Colonic mucosa (tissue), 4 donors: ENCODE measurements around the gene MLPH. TPM values are rescaled to one million over a fixed set of nuclear protein-coding genes. Genes with fewer than 3 reads are reported as not detected.

Experiments used
- DNase-seq: peaks from one replicate; pipeline ENCODE4 v3.0.0-alpha.2; 2020
- H3K27ac ChIP-seq: fragments of 200-600 bp; one replicate; pipeline ENCODE4 v1.8.0; 2021
- H3K27me3 ChIP-seq: fragments of 200-600 bp; one replicate; pipeline ENCODE4 v1.8.0; 2021
- H3K36me3 ChIP-seq: fragments of 200-600 bp; one replicate; pipeline ENCODE4 v1.8.0; 2021
- H3K4me1 ChIP-seq: fragments of 200-600 bp; one replicate; pipeline ENCODE4 v1.8.0; 2021; ENCODE audit warnings: mild to moderate bottlenecking
- H3K4me3 ChIP-seq: fragments of 200-600 bp; one replicate; pipeline ENCODE4 v1.8.0; 2021
- H3K9ac ChIP-seq, 2 donors: one replicate each; pipeline ENCODE4 v1.7.0; 2013; ENCODE audit warnings: control low read depth in 2 of 2, low read depth in 2 of 2, low read length in 2 of 2
- H3K9me3 ChIP-seq: fragments of 200-600 bp; one replicate; pipeline ENCODE4 v1.8.0; 2021
- CTCF ChIP-seq: fragments of 200-600 bp; IDR thresholded peaks from one replicate; pipeline ENCODE4 v1.8.0; 2022; ENCODE audit warnings: antibody characterized with exemption, mild to moderate bottlenecking
- intact Hi-C: fragments of 100-400 bp; cut with DNase I; formaldehyde crosslinking; loops from one replicate; pipeline ENCODE4 v1.14.1; 2022
- total RNA-seq, 2 donors: library from RNA; stranded (reverse); fragmentation: NEBNext Ultra II Directional in 1 of 2; extraction: Animal tissue kit (Norgen Biotek cat#: 25700) in 1 of 2; gene quantifications; one replicate each; pipeline ENCODE4 v1.2.1, GENCODE V29; 2021
- donor health status: healthy.
- donor health status: DM: no; HTN: no; CAD: no.
- donor health status: DM: no; HTN: no; CAD: no.

The MLPH gene
- total RNA-seq, 2 donors from 2014 or later, result 87.9 to 111 TPM

- Histone ChIP-seq H3K4me3 (no peak overlapping the region), H3K9me3 (no peaks in the 10 kb centered on the region), H3K27me3 (no peaks in the 10 kb centered on the region), H3K9ac (no peak overlapping the region), H3K27ac (no peak overlapping the region), H3K36me3 (no peaks in the 10 kb centered on the region), H3K4me1 (no peaks in the 10 kb centered on the region)
- intact Hi-C loops, result loop anchor here (10.0 kb wide), 1 partner anchor 229 kb away; no protein-coding TSS in a partner anchor
- DNase-seq, result no peak
- TF ChIP-seq CTCF, result no peak
Observed at GRCh38 chr2:237515621-237516275, 28.7 kb downstream of the MLPH start.

- H3K9ac ChIP-seq, result no peak overlapping the region
- DNase-seq, result no peak
- H3K4me3 ChIP-seq, result no peak overlapping the region
- H3K36me3 ChIP-seq, result no peaks in the 10 kb centered on the region
- no peaks in the 10 kb centered on the region for H3K27me3 ChIP-seq
- H3K4me1 ChIP-seq, result no peaks in the 10 kb centered on the region
- intact Hi-C loops, result loop anchor here (10.0 kb wide), 1 partner anchor 228 kb away; no protein-coding TSS in a partner anchor
- no peak for TF ChIP-seq CTCF
- H3K27ac ChIP-seq, result no peak overlapping the region
- no peaks in the 10 kb centered on the region for H3K9me3 ChIP-seq
Observed at GRCh38 chr2:237517163-237517562, 30.1 kb downstream of the MLPH start.

- TF ChIP-seq CTCF, result no peak
- intact Hi-C loops, result loop anchor here (10.0 kb wide), 1 partner anchor 227 kb away; no protein-coding TSS in a partner anchor
- Histone ChIP-seq H3K4me3 (no peak overlapping the region), H3K4me1 (no peaks in the 10 kb centered on the region), H3K9me3 (no peaks in the 10 kb centered on the region), H3K27ac (no peak overlapping the region), H3K27me3 (no peaks in the 10 kb centered on the region), H3K9ac (no peak overlapping the region), H3K36me3 (no peaks in the 10 kb centered on the region)
- no peak for DNase-seq
Observed at GRCh38 chr2:237517990-237518389, 30.9 kb downstream of the MLPH start.

GRCh38 chr2:237519506-237520245, 32.6 kb downstream of the MLPH start:
- Histone ChIP-seq H3K4me3 (no peak overlapping the region), H3K27me3 (no peaks in the 10 kb centered on the region), H3K27ac (no peak overlapping the region), H3K9ac (no peak overlapping the region), H3K4me1 (no peaks in the 10 kb centered on the region), H3K36me3 (no peaks in the 10 kb centered on the region), H3K9me3 (no peaks in the 10 kb centered on the region)
- no peak for TF ChIP-seq CTCF
- intact Hi-C loops, result loop anchor here (10.0 kb wide), 1 partner anchor 225 kb away; no protein-coding TSS in a partner anchor
- no peak for DNase-seq

- Histone ChIP-seq H3K36me3 (no peaks in the 10 kb centered on the region), H3K27ac (no peak overlapping the region)
Observed at GRCh38 chr2:237520290-237520689, 33.2 kb downstream of the MLPH start.

More at GRCh38 chr2:237520290-237520689, 33.2 kb downstream of the MLPH start:
- Histone ChIP-seq H3K4me1 (no peaks in the 10 kb centered on the region), H3K9me3 (no peaks in the 10 kb centered on the region), H3K9ac (no peak overlapping the region), H3K27me3 (no peaks in the 10 kb centered on the region), H3K4me3 (no peak overlapping the region)
- intact Hi-C loops, result no loop called here
- no peak for DNase-seq
- TF ChIP-seq CTCF, result no peak
